Measurements from ENCODE around the gene CACNB4. TPM values are rescaled to one million over a fixed set of nuclear protein-coding genes. Genes with fewer than 3 reads are reported as not detected.

CACNB4 gene
- total RNA-seq, 1 donor: 4.3 TPM

DNA sequence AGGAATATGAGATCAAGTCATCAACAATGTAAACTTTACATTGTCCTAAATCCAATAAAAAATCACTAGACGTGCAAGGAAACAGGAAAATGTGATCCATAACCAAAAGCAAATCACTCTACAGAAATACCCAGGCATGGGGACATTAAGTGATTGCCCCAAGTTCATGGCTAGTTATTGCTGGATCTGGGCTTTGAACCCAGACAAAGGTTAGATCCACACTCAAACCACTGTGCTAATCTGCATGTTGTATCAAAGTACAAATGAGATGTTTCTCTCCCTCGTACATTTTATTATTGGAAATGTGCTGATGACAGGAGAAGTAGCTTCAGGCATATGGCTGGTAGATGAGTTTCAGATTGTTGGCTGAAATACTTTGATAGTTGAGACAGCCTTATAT, 267.9 kb downstream of the CACNB4 start:
- TF ChIP-seq, protein P1, sequence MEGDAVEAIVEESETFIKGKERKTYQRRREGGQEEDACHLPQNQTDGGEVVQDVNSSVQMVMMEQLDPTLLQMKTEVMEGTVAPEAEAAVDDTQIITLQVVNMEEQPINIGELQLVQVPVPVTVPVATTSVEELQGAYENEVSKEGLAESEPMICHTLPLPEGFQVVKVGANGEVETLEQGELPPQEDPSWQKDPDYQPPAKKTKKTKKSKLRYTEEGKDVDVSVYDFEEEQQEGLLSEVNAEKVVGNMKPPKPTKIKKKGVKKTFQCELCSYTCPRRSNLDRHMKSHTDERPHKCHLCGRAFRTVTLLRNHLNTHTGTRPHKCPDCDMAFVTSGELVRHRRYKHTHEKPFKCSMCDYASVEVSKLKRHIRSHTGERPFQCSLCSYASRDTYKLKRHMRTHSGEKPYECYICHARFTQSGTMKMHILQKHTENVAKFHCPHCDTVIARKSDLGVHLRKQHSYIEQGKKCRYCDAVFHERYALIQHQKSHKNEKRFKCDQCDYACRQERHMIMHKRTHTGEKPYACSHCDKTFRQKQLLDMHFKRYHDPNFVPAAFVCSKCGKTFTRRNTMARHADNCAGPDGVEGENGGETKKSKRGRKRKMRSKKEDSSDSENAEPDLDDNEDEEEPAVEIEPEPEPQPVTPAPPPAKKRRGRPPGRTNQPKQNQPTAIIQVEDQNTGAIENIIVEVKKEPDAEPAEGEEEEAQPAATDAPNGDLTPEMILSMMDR (IDR thresholded peaks at IDR 0.05; ENCODE audit: extremely low read depth, low read depth, low read length): no peak
- Histone ChIP-seq H3K27ac (ENCODE audit: low read depth, low read length) (no peak overlapping the region), H3K4me2 (ENCODE audit: insufficient read depth, low read length) (no peak overlapping the region), H3K27me3 (ENCODE audit: insufficient read depth, low read length) (no peaks in the 10 kb centered on the region), H3K4me1 (ENCODE audit: insufficient read depth, low read length) (peaks cover 17% of the 10 kb centered on the region), H2AFZ (ENCODE audit: low read length) (no peak overlapping the region), H3K4me3 (ENCODE audit: insufficient read depth, low read length) (no peak overlapping the region), H3K36me3 (ENCODE audit: insufficient read depth, low read length) (no peaks in the 10 kb centered on the region), H4K20me1 (ENCODE audit: insufficient read depth, low read length) (peaks cover 11% of the 10 kb centered on the region), H3K79me2 (ENCODE audit: insufficient read depth, low read length) (peaks cover 23% of the 10 kb centered on the region), H3K9me3 (ENCODE audit: low read depth, low read length) (no peaks in the 10 kb centered on the region)
- DNase-seq (ENCODE audit: insufficient read length, low spot score, missing footprints): peak; percentile 25

DNA sequence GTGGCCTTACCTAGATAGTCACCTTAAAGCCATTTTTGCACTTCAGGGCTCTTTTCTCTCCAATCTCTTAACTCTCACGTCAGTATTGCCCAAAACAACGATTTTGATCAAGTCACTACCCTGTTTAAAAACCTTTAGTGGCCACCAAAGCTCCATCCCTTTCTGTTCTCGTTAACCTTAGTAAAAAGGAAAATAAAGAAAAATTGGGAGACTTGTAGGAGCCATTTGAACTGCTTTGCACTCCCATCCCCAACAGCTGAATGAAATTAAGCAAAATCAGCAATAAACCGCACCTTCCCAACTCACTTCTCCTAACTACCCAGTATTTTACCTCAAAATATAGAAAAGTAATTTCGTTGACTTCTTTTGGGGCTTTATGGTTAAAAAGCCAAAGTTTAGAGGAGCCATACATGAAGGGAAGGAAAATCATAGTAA, 269.9 kb downstream of the CACNB4 start:
- peak; percentile 29 for DNase-seq (ENCODE audit: insufficient read length, low spot score, missing footprints)
- Histone ChIP-seq H3K79me2 (ENCODE audit: insufficient read depth, low read length) (peaks cover 43% of the 10 kb centered on the region), H4K20me1 (ENCODE audit: insufficient read depth, low read length) (peaks cover 22% of the 10 kb centered on the region), H3K27me3 (ENCODE audit: insufficient read depth, low read length) (no peaks in the 10 kb centered on the region), H2AFZ (ENCODE audit: low read length) (peak overlapping the region; percentile 100), H3K36me3 (ENCODE audit: insufficient read depth, low read length) (no peaks in the 10 kb centered on the region), H3K4me1 (ENCODE audit: insufficient read depth, low read length) (peaks cover 20% of the 10 kb centered on the region), H3K4me3 (ENCODE audit: insufficient read depth, low read length) (peak overlapping the region; percentile 93), H3K4me2 (ENCODE audit: insufficient read depth, low read length) (peak overlapping the region; percentile 100), H3K27ac (ENCODE audit: low read depth, low read length) (peak overlapping the region; percentile 73), H3K9me3 (ENCODE audit: low read depth, low read length) (no peaks in the 10 kb centered on the region)
- TF ChIP-seq, protein P1 (IDR thresholded peaks at IDR 0.05; ENCODE audit: extremely low read depth, low read depth, low read length): no peak

DNA sequence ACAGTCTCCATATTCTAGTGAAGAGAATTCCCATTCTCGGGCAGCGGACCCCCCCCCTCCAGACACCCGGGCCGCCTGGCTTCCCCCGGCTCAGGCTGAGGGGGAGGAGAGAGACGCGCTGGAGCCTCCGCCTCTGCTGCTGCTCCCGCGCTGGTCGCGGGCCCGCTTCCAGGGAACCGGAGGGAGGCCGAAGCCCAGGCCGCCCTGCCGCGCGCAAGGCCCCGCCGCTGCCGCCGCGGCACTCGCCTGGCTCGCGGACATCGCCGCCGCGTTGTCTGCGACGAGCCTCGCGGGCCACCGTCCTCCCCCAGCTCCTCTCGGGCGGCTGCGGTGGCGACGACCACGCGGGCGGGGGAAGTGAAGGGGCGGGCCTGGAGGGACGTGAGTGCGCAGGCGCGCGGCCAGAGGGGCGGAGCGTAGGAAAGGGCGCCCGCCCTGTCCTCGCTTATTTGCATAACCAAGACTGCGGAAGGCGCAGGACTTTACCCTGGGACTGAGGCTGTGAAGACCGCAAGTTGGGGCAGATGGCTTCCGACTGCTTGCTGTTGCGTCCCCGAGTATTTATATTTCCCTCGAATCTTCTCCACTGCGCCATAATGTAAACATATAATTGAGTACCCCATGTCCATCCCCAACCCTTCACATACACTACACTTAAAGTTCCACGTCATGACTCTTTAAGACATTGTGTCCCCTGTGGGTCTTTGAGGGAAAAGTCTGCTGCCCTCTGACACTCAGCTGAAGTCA, 270.5 kb downstream of the CACNB4 start, which contains the start of gene ARL5A:
Gene ARL5A (minus strand): TSS at position 279 of the 747 bp plus-strand sequence. CDS start 245 bp downstream, at position 34.
- Histone ChIP-seq H3K27ac (ENCODE audit: low read depth, low read length) (peak within 1 kb of the TSS; percentile 76), H3K4me1 (ENCODE audit: insufficient read depth, low read length) (peaks cover 26% of the 10 kb centered on the region), H3K4me2 (ENCODE audit: insufficient read depth, low read length) (peak within 1 kb of the TSS; percentile 100), H2AFZ (ENCODE audit: low read length) (peak within 1 kb of the TSS; percentile 100), H3K4me3 (ENCODE audit: insufficient read depth, low read length) (peak within 1 kb of the TSS; percentile 93), H3K79me2 (ENCODE audit: insufficient read depth, low read length) (peaks cover 49% of the 10 kb centered on the region), H3K9me3 (ENCODE audit: low read depth, low read length) (no peaks in the 10 kb centered on the region), H4K20me1 (ENCODE audit: insufficient read depth, low read length) (peaks cover 28% of the 10 kb centered on the region), H3K27me3 (ENCODE audit: insufficient read depth, low read length) (no peaks in the 10 kb centered on the region), H3K36me3 (ENCODE audit: insufficient read depth, low read length) (no peaks in the 10 kb centered on the region)
- DNase-seq (ENCODE audit: insufficient read length, low spot score, missing footprints): peak; percentile 99
- TF ChIP-seq, protein P1 (IDR thresholded peaks at IDR 0.05; ENCODE audit: extremely low read depth, low read depth, low read length): no peak

DNA sequence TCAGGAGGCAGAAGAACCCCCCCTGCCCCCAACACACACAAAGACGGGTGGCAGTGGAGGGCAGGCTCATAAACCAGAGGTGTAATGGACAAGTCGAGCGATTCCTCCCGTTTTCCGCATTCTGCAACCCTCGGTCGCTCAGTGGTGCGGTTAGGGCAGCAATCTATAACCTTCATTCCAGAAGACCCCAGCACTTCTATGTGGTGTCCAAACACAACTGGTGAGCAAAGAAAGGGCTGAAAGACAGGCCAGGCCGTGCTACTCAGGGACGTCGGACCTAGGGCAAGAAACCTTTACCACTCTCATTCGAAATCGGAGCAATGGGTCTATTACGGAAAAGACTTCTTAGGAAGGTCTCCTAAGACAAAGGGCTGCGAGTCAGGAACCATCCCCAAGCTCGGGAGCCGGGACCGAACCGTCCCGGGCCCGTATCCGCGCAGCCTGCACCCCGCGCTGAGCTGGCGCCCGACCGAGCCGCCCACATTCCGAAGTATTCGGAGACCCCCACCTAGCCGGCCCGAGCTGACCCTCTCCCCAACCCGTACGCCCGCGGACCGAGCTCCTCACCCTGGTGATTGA, 271.2 kb downstream of the CACNB4 start:
- Histone ChIP-seq H3K4me3 (ENCODE audit: insufficient read depth, low read length) (peak overlapping the region; percentile 93), H3K4me2 (ENCODE audit: insufficient read depth, low read length) (peak overlapping the region; percentile 100), H2AFZ (ENCODE audit: low read length) (peak overlapping the region; percentile 85), H4K20me1 (ENCODE audit: insufficient read depth, low read length) (peaks cover 30% of the 10 kb centered on the region), H3K27me3 (ENCODE audit: insufficient read depth, low read length) (no peaks in the 10 kb centered on the region), H3K9me3 (ENCODE audit: low read depth, low read length) (no peaks in the 10 kb centered on the region), H3K36me3 (ENCODE audit: insufficient read depth, low read length) (no peaks in the 10 kb centered on the region), H3K27ac (ENCODE audit: low read depth, low read length) (peak overlapping the region; percentile 76), H3K4me1 (ENCODE audit: insufficient read depth, low read length) (peaks cover 29% of the 10 kb centered on the region), H3K79me2 (ENCODE audit: insufficient read depth, low read length) (peaks cover 54% of the 10 kb centered on the region)
- TF ChIP-seq, protein P1 (IDR thresholded peaks at IDR 0.05; ENCODE audit: extremely low read depth, low read depth, low read length): no peak
- peak; percentile 69 for DNase-seq (ENCODE audit: insufficient read length, low spot score, missing footprints)
